Epithelial cell of umbilical artery (primary cell): ENCODE data around the gene STX16. TPM values are rescaled to one million over a fixed set of nuclear protein-coding genes. Genes with fewer than 3 reads are reported as not detected.

Source experiments
- total RNA-seq: library from RNA; depleted of rRNA; stranded (reverse); fragments of >200 nt; gene quantifications from 2 replicates; pipeline ENCODE4 v1.2.3, GENCODE V29; 2014

The STX16 gene
- total RNA-seq, result 35.1 and 56.1 TPM in 2 replicates

DNA sequence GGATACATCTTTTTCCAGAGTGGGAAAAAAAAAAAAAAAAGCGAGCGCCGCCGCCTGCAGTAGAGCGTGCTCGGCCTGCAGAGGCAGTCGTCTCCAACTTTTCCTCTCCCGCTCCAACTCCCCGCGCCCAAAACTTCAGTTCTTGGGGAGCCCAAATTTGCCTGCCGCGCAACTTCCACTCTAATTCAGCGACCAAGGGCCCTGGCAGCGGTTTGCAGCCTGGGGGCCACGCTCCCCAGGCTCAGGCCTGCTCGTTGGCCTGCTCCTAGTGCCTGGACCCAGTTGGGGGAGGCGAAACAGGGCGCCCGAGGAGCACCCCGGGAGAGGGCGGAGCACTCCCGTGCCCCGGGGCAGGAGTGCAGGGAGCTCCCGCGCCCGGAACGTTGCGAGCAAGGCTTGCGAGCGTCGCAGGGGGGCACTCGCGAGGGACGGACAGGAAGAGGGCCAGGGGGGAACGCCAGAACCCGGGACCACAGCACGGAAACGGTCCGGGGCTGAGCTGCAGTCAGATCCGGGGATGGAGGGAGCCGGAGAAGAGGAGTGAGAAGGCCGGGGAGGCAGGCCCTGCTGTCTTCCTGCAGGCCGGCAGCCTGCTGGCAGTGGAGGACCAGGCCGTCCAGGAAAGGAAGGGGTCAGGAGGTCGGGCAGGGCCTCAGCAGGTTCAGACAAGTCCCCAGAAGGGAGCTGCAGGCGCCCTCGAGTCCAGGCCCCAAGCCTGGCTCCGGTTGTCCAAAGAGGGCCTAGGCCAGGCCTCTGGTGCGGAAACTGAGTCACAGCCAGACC is at the start of gene STX16:
STX16 (plus strand) TSS at position 508 of the 783 bp plus-strand sequence. CDS start 724 bp downstream, outside the sequence.

GRCh38 chr20:58692579-58693225 is 41.6 kb downstream of the STX16 start, which contains the start of gene NPEPL1:
Gene NPEPL1 (plus strand): TSS chr20:58692800. CDS start chr20:58692901, 101 bp downstream.

Other genes starting within 250 kb of the STX16 start
- gene APCDD1L, start 135.9 kb upstream of the STX16 start, total RNA-seq, result 3.6 and 6.5 TPM in 2 replicates
- gene NPEPL1, start 41.5 kb downstream of the STX16 start, total RNA-seq, result 33.7 and 34.8 TPM in 2 replicates
- under 0.01 and 0.15 TPM in 2 replicates for gene GNAS-AS1, start 199.6 kb downstream of the STX16 start, total RNA-seq
- 269 and 362 TPM in 2 replicates for gene GNAS, start 201.4 kb downstream of the STX16 start, total RNA-seq